Esophagus squamous epithelium (tissue), 4 donors: ENCODE data around the gene IL34.

Experiments used
- CTCF ChIP-seq, 6 experiments: fragments of 450-650 bp in 4 of 6; fragments of 200-600 bp in 2 of 6; sonication (generic) in 2 of 6; IDR thresholded peaks; one replicate each; pipeline ENCODE4 v1.5.1; 2016 to 2019; ENCODE audit warnings: antibody characterized with exemption in 6 of 6, mild to moderate bottlenecking in 4 of 6, moderate library complexity in 4 of 6
- POLR2A ChIP-seq, 4 donors: fragments of 450-650 bp; IDR thresholded peaks; one replicate each; pipeline ENCODE4 v1.6.1; 2017; ENCODE audit warnings: antibody characterized with exemption in 4 of 4, mild to moderate bottlenecking in 4 of 4, moderate library complexity in 3 of 4

- TF ChIP-seq POLR2A (IDR thresholded peaks at IDR 0.05), result no peak
- TF ChIP-seq CTCF (IDR thresholded peaks at IDR 0.05), result no peak
These were observed 60.6 kb downstream of the IL34 start for GRCh38 chr16:70706948-70707465.
